GM21381 (cell line): ENCODE results near the gene LSM8.
"Not testable (repeated sequence)": the region's sequence is repeated elsewhere in the genome, so short reads cannot be mapped to it uniquely, and the experiment has no call there.

Experiments
- ATAC-seq: cut with Tn5 transposase; IDR thresholded peaks from one replicate; pipeline ENCODE4 v1.9.1; 2021; ENCODE audit warnings: mild to moderate bottlenecking, moderate library complexity; ENCODE audit not compliant: unreplicated experiment

LSM8 gene

GRCh38 chr7:118183786-118184564 lies at the start of gene LSM8:
TSS of gene LSM8 (plus strand) at chr7:118184164. CDS start at chr7:118184224, 60 bp downstream.
- ATAC-seq: peak; percentile 99

- not testable (repeated sequence) for ATAC-seq
Observed at GRCh38 chr7:118134420-118134819, 49.5 kb upstream of the LSM8 start.

GRCh38 chr7:118140468-118140867 lies 43.5 kb upstream of the LSM8 start:
- no peak for ATAC-seq

- no peak for ATAC-seq
Observed at GRCh38 chr7:118142012-118142411, 42.0 kb upstream of the LSM8 start.

GRCh38 chr7:118148930-118149329 lies 35.0 kb upstream of the LSM8 start:
- ATAC-seq: no peak

- ATAC-seq: no peak
Observed at GRCh38 chr7:118149394-118149793, 34.6 kb upstream of the LSM8 start.

- no peak for ATAC-seq
Observed at GRCh38 chr7:118151671-118152070, 32.3 kb upstream of the LSM8 start.

GRCh38 chr7:118152149-118152548 lies 31.8 kb upstream of the LSM8 start:
- no peak for ATAC-seq

- no peak for ATAC-seq
Observed at GRCh38 chr7:118152654-118153053, 31.3 kb upstream of the LSM8 start.

- no peak for ATAC-seq
Observed at GRCh38 chr7:118153551-118154177, 30.3 kb upstream of the LSM8 start.

GRCh38 chr7:118158766-118159165 lies 25.2 kb upstream of the LSM8 start:
- no peak for ATAC-seq

- no peak for ATAC-seq
Observed at GRCh38 chr7:118169146-118169545, 14.8 kb upstream of the LSM8 start.

- no peak for ATAC-seq
Observed at GRCh38 chr7:118175740-118176139, 8.2 kb upstream of the LSM8 start.

GRCh38 chr7:118179191-118179590 lies 4.8 kb upstream of the LSM8 start:
- ATAC-seq: no peak

- no peak for ATAC-seq
Observed at GRCh38 chr7:118182593-118183427, 1.2 kb upstream of the LSM8 start.

- ATAC-seq: no peak
Observed at GRCh38 chr7:118183428-118183785, 557 bp upstream of the LSM8 start.

- no peak for ATAC-seq
Observed at GRCh38 chr7:118184565-118184940, 589 bp downstream of the LSM8 start.

GRCh38 chr7:118185163-118185860 lies 1.3 kb downstream of the LSM8 start:
- no peak for ATAC-seq

GRCh38 chr7:118186501-118186900 lies 2.5 kb downstream of the LSM8 start:
- no peak for ATAC-seq

GRCh38 chr7:118194571-118194970 lies 10.6 kb downstream of the LSM8 start:
- no peak for ATAC-seq

GRCh38 chr7:118195837-118196474 lies 12.0 kb downstream of the LSM8 start:
- peak; percentile 83 for ATAC-seq
